MM.1S (cell line): ENCODE data around the gene TBC1D8.

ENCODE experiments used
- DNase-seq: peaks from one replicate; pipeline ENCODE4 v3.0.0-alpha.2; 2015
- H2AFZ ChIP-seq: fragments of 300-600 bp; sonication (generic); 2 replicates; pipeline ENCODE4 v1.6.0; 2016; ENCODE audit warnings: antibody characterized with exemption, low read length
- H3F3A ChIP-seq: fragments of 300-600 bp; sonication (generic); 2 replicates; pipeline ENCODE4 v1.6.1; 2016; ENCODE audit warnings: mild to moderate bottlenecking, antibody characterized with exemption, low read length, moderate library complexity, mixed read lengths; ENCODE audit not compliant: insufficient read depth
- H3K27ac ChIP-seq: fragments of 300-600 bp; sonication (generic); 2 replicates; pipeline ENCODE4 v1.5.1; 2016; ENCODE audit warnings: mild to moderate bottlenecking, low read length
- H3K27me3 ChIP-seq: fragments of 300-600 bp; sonication (generic); replicated peaks from 2 replicates; pipeline ENCODE4 v1.6.0; 2016; ENCODE audit warnings: low read length; ENCODE audit not compliant: insufficient read depth
- H3K36me3 ChIP-seq: fragments of 300-600 bp; sonication (generic); replicated peaks from 2 replicates; pipeline ENCODE4 v1.6.1; 2016; ENCODE audit warnings: mild to moderate bottlenecking, low read length, mixed read lengths; ENCODE audit not compliant: insufficient read depth
- H3K4me1 ChIP-seq: fragments of 300-600 bp; sonication (generic); 2 replicates; pipeline ENCODE4 v1.6.1; 2016; ENCODE audit warnings: low read length, mixed read lengths
- H3K4me2 ChIP-seq: fragments of 300-600 bp; sonication (generic); 2 replicates; pipeline ENCODE4 v1.6.0; 2016; ENCODE audit warnings: low read depth, low read length
- H3K4me3 ChIP-seq: fragments of 300-600 bp; sonication (generic); 2 replicates; pipeline ENCODE4 v1.5.1; 2016; ENCODE audit warnings: low read length, mixed read lengths
- H3K79me2 ChIP-seq: fragments of 300-600 bp; sonication (generic); 2 replicates; pipeline ENCODE4 v1.6.1; 2016; ENCODE audit warnings: mixed run types, low read length, mixed read lengths
- H3K9ac ChIP-seq: fragments of 300-600 bp; sonication (generic); 2 replicates; pipeline ENCODE4 v1.6.1; 2016; ENCODE audit warnings: low read length, mixed read lengths
- H3K9me2 ChIP-seq: fragments of 300-600 bp; sonication (generic); replicated peaks from 2 replicates; pipeline ENCODE4 v1.6.1; 2016; ENCODE audit warnings: mild to moderate bottlenecking, low read length, mixed read lengths; ENCODE audit not compliant: insufficient read depth
- H3K9me3 ChIP-seq: fragments of 300-600 bp; sonication (generic); replicated peaks from 2 replicates; pipeline ENCODE4 v1.6.1; 2016; ENCODE audit warnings: mild to moderate bottlenecking, low read length, mixed read lengths; ENCODE audit not compliant: insufficient read depth
- H4K20me1 ChIP-seq: fragments of 300-600 bp; sonication (generic); 2 replicates; pipeline ENCODE4 v1.6.1; 2016; ENCODE audit warnings: mild to moderate bottlenecking, low read length, moderate library complexity, mixed read lengths; ENCODE audit not compliant: insufficient read depth
- CTCF ChIP-seq: fragments of 300-600 bp; sonication (generic); IDR thresholded peaks from 2 replicates; pipeline ENCODE4 v1.5.1; 2016; ENCODE audit warnings: antibody characterized with exemption, low read length, mixed read lengths
- EZH2 ChIP-seq: fragments of 300-600 bp; sonication (generic); optimal IDR thresholded peaks from 2 replicates; pipeline ENCODE3; 2017; ENCODE audit warnings: low read depth, mild to moderate bottlenecking, antibody characterized with exemption, low read length, mixed read lengths
- EZH2phosphoT487 ChIP-seq: fragments of 300-600 bp; sonication (generic); IDR thresholded peaks from 2 replicates; pipeline ENCODE4 v1.6.1; 2018; ENCODE audit warnings: antibody characterized with exemption, low read length

TBC1D8 gene

GRCh38 chr2:101109451-101110118, 41.6 kb downstream of the TBC1D8 start:
- no peaks in the 10 kb centered on the region for H3K9me3 ChIP-seq
- no peaks in the 10 kb centered on the region for H3K79me2 ChIP-seq
- no peak overlapping the region for H2AFZ ChIP-seq
- H3K4me1 ChIP-seq, result no peaks in the 10 kb centered on the region
- no peak overlapping the region for H3K9ac ChIP-seq
- H3K27me3 ChIP-seq, result no peaks in the 10 kb centered on the region
- no peaks in the 10 kb centered on the region for H3F3A ChIP-seq
- no peak for DNase-seq
- H3K36me3 ChIP-seq, result no peaks in the 10 kb centered on the region
- no peak for TF ChIP-seq EZH2
- TF ChIP-seq CTCF, result no peak
- TF ChIP-seq EZH2phosphoT487, result no peak
- no peak overlapping the region for H3K27ac ChIP-seq
- no peaks in the 10 kb centered on the region for H4K20me1 ChIP-seq
- H3K4me3 ChIP-seq, result no peak overlapping the region
- H3K4me2 ChIP-seq, result no peak overlapping the region
- H3K9me2 ChIP-seq, result no peaks in the 10 kb centered on the region

- no peak overlapping the region for H3K9ac ChIP-seq
- H3K79me2 ChIP-seq, result no peaks in the 10 kb centered on the region
- TF ChIP-seq EZH2 (no peak), CTCF (no peak), EZH2phosphoT487 (no peak)
Measured at GRCh38 chr2:101108357-101108756, 42.8 kb downstream of the TBC1D8 start.

GRCh38 chr2:101107241-101107640, 43.9 kb downstream of the TBC1D8 start:
- TF ChIP-seq CTCF, result no peak
- H3F3A ChIP-seq, result no peaks in the 10 kb centered on the region
- H3K9ac ChIP-seq, result no peak overlapping the region
- no peaks in the 10 kb centered on the region for H3K36me3 ChIP-seq
- no peaks in the 10 kb centered on the region for H3K4me1 ChIP-seq
- H4K20me1 ChIP-seq, result no peaks in the 10 kb centered on the region
- no peak overlapping the region for H3K4me2 ChIP-seq
- H3K4me3 ChIP-seq, result no peak overlapping the region
- H3K79me2 ChIP-seq, result no peaks in the 10 kb centered on the region
- no peaks in the 10 kb centered on the region for H3K9me2 ChIP-seq
- H2AFZ ChIP-seq, result no peak overlapping the region
- H3K27ac ChIP-seq, result no peak overlapping the region
- no peak for DNase-seq
- no peaks in the 10 kb centered on the region for H3K9me3 ChIP-seq
- H3K27me3 ChIP-seq, result no peaks in the 10 kb centered on the region

More at GRCh38 chr2:101108357-101108756, 42.8 kb downstream of the TBC1D8 start:
- no peaks in the 10 kb centered on the region for H3K27me3 ChIP-seq
- H3K36me3 ChIP-seq, result no peaks in the 10 kb centered on the region
- no peak for DNase-seq
- no peaks in the 10 kb centered on the region for H3K9me2 ChIP-seq
- no peak overlapping the region for H3K27ac ChIP-seq
- no peaks in the 10 kb centered on the region for H4K20me1 ChIP-seq
- H3K4me1 ChIP-seq, result no peaks in the 10 kb centered on the region
- no peak overlapping the region for H3K4me2 ChIP-seq
- no peaks in the 10 kb centered on the region for H3K9me3 ChIP-seq
- H2AFZ ChIP-seq, result no peak overlapping the region
- H3F3A ChIP-seq, result no peaks in the 10 kb centered on the region
- no peak overlapping the region for H3K4me3 ChIP-seq
